HepG2 (cell line): ENCODE data around the gene SREK1.

Experiments used
- CTCF ChIP-seq: sonication (generic); formaldehyde crosslinking; IDR thresholded peaks from 2 replicates; pipeline ENCODE4 v1.5.0; 2020; ENCODE audit warnings: mild to moderate bottlenecking, missing genetic modification reagents, moderate library complexity
- HOXA3 ChIP-seq: sonication (generic); formaldehyde crosslinking; IDR thresholded peaks from 2 replicates; pipeline ENCODE4 v1.5.0; 2020; ENCODE audit warnings: missing genetic modification reagents
- MXI1 ChIP-seq: IDR thresholded peaks from 3 replicates; pipeline ENCODE4 v1.6.1; 2012; ENCODE audit warnings: low read depth, low read length, inconsistent platforms, borderline replicate concordance
- POLR2A ChIP-seq, 2 experiments: IDR thresholded peaks; 2 replicates each; pipeline ENCODE4 v1.6.1; 2011; ENCODE audit warnings: low read depth in 2 of 2, low read length in 2 of 2, mild to moderate bottlenecking in 1 of 2, moderate library complexity in 1 of 2; ENCODE audit not compliant: insufficient read depth in 1 of 2
- RXRA ChIP-seq: sonication (generic); formaldehyde crosslinking; IDR thresholded peaks from 2 replicates; pipeline ENCODE4 v1.5.1; 2020; ENCODE audit warnings: missing genetic modification reagents
- SNAI1 ChIP-seq: sonication (generic); formaldehyde crosslinking; IDR thresholded peaks from 2 replicates; pipeline ENCODE4 v1.5.0; 2020; ENCODE audit warnings: mild to moderate bottlenecking, missing genetic modification reagents, borderline replicate concordance

GRCh38 chr5:66198837-66199236 is 54.7 kb downstream of the SREK1 start:
- TF ChIP-seq CTCF (CRISPR knock-in tag) = no peak
- TF ChIP-seq RXRA (CRISPR knock-in tag) = no peak
- no peak for TF ChIP-seq MXI1
- TF ChIP-seq POLR2A (IDR thresholded peaks at IDR 0.05; ENCODE audit: insufficient read depth in 1 of 2, low read depth in 2 of 2, low read length in 2 of 2) = no peak
- TF ChIP-seq SNAI1 = no peak
- TF ChIP-seq HOXA3 (CRISPR knock-in tag) = no peak
